Stimulated activated CD4-positive, alpha-beta T cell treated with anti-CD3 and anti-CD28 coated beads, Interleukin-1b, Interleukin-23, amount 100 ng/mL, for 1 hour (primary cell): Measurements from ENCODE around the gene HOXD12.

Experiments used
- DNase-seq, 2 donors: peaks; one replicate each; pipeline ENCODE4 v3.0.0-alpha.2; 2020; ENCODE audit warnings: low read depth in 2 of 2

Gene HOXD12

GRCh38 chr2:176092270-176093144, 7.1 kb upstream of the HOXD12 start, which contains the start of gene HOXD13:
Gene HOXD13, plus strand, starts transcription at chr2:176092721. Its CDS starts 170 bp downstream, at chr2:176092891.
- DNase-seq: no peak

DNA sequence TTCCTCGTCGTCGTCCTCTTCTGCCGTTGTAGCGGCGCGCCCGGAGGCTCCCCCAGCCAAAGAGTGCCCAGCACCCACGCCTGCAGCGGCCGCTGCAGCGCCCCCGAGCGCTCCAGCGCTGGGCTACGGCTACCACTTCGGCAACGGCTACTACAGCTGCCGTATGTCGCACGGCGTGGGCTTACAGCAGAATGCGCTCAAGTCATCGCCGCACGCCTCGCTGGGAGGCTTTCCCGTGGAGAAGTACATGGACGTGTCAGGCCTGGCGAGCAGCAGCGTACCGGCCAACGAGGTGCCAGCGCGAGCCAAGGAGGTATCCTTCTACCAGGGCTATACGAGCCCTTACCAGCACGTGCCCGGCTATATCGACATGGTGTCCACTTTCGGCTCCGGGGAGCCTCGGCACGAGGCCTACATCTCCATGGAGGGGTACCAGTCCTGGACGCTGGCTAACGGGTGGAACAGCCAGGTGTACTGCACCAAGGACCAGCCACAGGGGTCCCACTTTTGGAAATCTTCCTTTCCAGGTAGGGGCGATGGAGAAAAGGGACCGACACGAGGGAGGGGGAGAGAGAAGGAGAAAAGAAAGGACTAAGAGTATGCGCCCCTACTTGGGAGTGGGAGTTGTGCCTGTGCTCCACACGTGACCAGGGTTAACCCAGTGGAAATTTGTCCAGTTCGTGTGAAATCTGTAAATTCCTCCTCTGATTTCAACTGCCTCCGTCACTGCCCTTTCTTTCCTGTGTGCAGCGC, 6.3 kb upstream of the HOXD12 start:
- DNase-seq: no peak

DNA sequence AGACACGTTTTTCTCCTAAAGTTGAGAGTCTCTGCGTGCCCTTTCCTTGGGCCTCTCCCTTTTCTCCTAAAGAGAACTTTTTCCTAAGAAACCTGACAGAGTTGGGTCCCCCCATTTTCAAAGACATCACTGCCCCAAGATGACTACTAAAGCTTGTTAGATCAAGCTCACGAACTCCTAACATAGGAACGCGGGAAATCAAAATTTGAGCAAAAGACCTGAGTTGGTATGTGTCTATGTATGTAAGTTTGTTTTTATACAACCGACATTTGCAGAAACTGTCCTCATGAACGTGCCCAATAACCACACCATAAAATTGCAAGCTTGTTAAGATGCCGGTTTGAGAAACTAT, 5.7 kb upstream of the HOXD12 start:
- DNase-seq: no peak

DNA sequence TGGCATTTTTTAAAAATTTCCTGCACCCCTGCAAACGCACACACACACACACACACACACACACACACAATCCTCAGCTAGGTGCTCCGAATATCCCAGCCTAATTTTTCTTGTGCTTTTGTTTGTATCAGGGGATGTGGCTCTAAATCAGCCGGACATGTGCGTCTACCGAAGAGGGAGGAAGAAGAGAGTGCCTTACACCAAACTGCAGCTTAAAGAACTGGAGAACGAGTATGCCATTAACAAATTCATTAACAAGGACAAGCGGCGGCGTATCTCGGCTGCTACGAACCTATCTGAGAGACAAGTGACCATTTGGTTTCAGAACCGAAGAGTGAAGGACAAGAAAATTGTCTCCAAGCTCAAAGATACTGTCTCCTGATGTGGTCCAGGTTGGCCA, 5.2 kb upstream of the HOXD12 start:
- no peak for DNase-seq

GRCh38 chr2:176095421-176095820, 4.2 kb upstream of the HOXD12 start:
- no peak for DNase-seq

DNA sequence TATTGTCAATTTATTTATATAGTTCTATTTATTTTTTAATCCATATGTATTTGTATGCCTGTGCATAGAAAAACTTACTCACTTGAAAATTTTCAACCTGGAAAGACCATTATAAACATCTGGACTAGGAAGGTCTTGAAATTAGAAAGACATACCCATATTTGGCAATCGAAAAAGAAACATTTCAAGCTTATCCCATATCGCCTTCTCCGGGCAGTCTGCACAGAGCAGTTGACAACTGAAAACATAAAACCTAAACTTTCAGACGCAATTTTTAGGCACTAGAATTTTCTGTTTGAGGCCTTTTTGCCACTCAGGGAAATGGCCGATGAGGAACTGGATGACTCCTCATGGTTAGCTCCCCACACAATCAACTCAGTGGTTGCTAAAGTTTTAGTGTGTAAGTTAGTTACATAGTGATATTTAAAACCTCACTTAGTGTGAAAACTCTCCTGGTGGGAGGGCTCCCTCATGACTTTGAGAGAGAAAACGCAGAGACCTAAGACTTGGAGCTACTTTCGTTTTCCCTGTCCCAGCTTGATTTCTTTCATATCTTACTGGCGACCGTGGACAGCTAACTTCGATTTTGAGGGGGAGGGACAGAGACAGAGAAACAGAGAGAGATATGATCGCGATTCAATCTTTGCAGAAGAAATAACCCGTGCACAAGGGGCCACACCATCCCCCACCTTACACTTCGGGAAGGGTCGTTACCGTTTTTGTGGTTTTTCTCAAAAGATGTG, 3.2 kb upstream of the HOXD12 start:
- no peak for DNase-seq

DNA sequence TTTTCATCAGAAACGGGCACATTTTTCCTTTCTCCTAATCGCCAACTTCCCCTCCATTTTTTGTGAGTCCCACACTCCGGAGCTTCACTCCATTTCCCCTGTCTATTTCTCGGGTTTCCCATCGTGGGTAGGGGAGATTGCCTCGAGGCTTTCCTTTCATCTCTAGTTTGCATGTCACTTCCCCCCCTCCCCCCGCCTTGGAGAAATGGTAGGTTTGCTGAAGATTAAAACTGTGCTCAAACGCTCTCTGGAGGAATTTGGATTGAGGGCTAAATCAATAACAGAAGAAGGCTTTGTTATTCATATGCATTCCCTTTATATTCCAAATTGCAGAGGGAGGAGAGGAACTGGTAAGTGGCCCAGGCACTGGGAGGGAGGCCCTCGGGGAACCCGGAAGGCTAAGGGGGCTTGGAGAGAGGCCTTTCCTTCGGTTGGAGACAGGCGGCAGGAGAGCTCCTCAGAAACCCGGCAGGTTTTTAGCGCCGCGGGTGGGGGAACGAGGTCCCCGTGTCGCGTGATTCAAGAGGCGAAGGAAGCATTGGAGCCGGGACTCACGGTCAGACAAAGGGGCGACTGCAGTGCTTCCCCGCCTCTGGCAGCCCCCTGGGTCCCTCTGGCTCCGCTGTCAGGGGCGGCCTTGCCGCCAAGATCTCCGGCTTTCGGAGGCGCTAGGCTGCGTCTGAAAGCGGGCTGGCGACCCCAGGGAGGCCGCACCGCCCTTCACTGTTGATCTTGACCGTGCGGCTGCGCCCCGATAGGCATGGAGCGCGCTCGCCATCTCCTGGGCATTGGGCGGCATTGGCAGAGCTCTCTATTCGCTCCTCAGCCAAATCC, 2.4 kb upstream of the HOXD12 start:
- DNase-seq: peak in 1 of 2 donors; percentile 30

GRCh38 chr2:176097820-176098365, 1.7 kb upstream of the HOXD12 start:
- DNase-seq: no peak

- DNase-seq: no peak
Measured at GRCh38 chr2:176098366-176099158, 1.0 kb upstream of the HOXD12 start.

GRCh38 chr2:176099159-176099727, 352 bp upstream of the HOXD12 start:
- DNase-seq: no peak

GRCh38 chr2:176100547-176101140, 1.0 kb downstream of the HOXD12 start:
- no peak for DNase-seq

DNA sequence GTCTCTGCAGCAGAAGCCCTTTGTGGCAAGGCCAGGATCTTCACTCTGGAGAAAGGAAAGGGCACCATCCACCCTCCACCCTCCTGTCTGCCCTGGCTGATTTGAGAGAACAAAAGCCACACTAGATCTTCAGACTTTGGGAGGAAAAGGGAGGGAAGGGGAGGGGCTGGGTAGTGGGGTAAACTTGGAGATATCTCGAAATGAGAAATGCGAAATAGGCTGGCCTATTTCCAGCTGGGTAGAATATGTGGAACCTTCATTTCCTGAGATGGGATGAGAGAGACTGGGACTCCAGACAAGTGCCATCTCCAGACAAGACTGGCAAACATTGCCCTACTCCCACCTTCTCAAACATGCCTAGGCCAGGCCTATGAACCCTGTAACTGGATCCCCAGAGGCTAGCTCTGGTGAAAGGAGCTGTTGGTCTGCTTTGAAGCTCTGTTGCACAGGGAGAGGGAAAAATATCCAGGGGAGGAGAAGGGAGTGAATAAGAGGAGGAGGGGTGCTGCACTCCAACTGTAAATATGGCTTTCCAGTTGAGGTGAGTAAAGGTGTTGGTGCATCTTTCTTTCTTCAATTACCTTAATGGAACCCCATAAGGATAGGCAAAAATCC, 1.7 kb downstream of the HOXD12 start:
- no peak for DNase-seq

DNA sequence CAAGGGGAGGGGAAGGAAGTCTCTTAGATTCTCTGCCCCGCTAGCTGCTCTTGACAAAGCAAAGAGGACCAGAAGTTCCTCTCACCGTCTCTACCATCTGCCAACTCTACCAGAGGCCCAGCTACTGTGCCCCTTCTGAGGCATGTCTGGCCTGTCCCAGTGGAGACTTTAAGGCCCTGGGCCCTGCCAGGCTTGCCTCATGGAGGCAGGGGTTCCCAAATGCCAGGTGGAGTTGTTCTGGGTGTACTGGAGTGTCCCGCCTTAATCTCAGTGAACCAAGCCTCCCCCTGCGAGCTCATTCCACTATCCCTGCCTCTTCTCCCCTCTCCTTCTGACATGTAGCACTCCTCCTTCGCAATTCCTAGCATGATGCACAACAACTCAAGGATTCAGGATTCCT, 2.2 kb downstream of the HOXD12 start:
- DNase-seq: no peak

DNA sequence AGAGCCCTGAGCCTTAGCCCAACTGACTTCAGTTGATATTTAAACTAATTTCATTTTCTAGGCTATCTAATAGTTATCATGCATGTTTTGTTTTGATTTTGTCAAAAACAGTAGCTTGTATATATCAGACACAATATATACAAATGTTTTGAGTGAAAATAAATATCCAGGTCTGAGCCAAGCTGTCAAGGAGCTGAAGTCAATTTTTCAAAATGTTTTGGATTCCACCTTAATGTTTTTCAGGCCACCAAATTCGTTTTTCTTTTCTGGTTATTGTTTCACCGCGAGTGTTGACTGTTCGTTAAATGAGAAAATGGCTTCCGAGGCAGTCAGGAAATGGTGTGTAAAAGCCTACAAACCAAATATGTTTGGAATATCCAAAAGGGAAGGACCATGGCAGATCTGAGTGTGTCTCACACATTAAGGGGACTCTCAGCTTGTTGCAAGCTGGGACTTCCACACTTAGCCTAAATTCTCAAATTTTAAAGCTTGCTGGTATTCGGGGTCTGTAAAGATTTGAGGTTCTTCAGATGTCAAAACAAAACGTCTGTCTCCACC, 2.8 kb downstream of the HOXD12 start:
- no peak for DNase-seq

DNA sequence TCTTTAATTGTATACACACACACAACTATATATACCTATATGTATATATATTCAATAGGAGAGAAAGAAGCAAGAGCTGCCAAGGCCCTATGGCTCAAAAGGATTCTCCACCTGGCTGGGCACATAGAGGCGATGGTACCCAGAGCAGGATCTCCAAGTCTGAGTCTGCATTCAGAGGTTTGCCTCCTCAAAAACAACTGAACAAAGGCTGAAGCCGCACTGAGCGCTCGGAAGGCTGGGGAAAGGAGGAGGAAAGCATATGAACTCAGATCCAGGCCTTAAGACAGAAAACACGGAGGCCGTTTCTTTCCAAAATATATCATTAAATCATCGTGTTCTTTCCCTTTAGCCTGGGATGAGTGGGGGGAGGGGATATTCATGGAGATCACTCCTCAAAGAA, 3.6 kb downstream of the HOXD12 start:
- DNase-seq: no peak

DNA sequence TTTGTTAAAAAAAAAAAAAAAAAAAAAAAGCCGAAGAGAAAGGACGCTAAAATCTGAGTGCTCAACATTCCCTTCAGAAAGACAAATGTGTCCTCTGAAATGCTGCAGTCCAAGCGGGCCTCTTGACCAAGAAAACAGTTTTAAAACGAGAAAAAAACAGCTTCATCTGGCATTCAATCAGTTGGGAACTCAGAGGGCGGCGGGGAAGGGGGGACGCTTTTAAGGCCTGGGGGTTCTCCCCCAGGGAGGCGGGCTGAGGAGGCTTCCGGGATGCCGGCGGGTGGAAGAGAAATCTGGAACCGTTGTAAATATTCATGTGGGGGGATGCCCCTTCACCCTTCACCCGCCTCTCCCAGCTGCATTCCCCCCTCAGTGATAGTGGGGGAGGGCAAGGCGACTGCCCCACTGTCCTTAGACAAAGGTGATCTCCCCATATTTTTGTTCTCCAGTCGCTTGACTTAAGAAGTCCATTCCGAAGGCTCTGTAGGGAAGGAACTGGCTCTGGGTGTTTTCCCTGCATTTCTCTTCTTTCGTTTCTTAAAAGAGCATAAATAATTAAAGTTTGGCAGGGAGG, 4.2 kb downstream of the HOXD12 start:
- no peak for DNase-seq

GRCh38 chr2:176104316-176105077, 4.9 kb downstream of the HOXD12 start:
- no peak for DNase-seq
